WTC11 (cell line): ENCODE data around the gene MED15.

ENCODE experiments used
- ATF2 ChIP-seq: sonication (generic); formaldehyde crosslinking; IDR thresholded peaks from 2 replicates; pipeline ENCODE4 v1.8.1; 2022; ENCODE audit warnings: low read depth, missing genetic modification reagents, borderline replicate concordance
- CREB1 ChIP-seq: sonication (generic); formaldehyde crosslinking; IDR thresholded peaks from 2 replicates; pipeline ENCODE4 v1.8.0; 2023; ENCODE audit warnings: mild to moderate bottlenecking, missing genetic modification reagents
- FOXP1 ChIP-seq: sonication (generic); formaldehyde crosslinking; IDR thresholded peaks from 2 replicates; pipeline ENCODE4 v1.8.0; 2022; ENCODE audit warnings: missing genetic modification reagents, mild to moderate bottlenecking, moderate library complexity, borderline replicate concordance
- MLX ChIP-seq: sonication (generic); formaldehyde crosslinking; IDR thresholded peaks from 2 replicates; pipeline ENCODE4 v1.8.1; 2023; ENCODE audit warnings: mild to moderate bottlenecking, missing genetic modification reagents, moderate library complexity
- MXD4 ChIP-seq: fragments of 250-450 bp; sonication (Bioruptor Pico); IDR thresholded peaks from 2 replicates; pipeline ENCODE4 v1.8.0; 2021; ENCODE audit warnings: mild to moderate bottlenecking, moderate library complexity, borderline replicate concordance
- ZNF121 ChIP-seq: sonication (generic); formaldehyde crosslinking; IDR thresholded peaks from 2 replicates; pipeline ENCODE4 v1.8.0; 2023; ENCODE audit warnings: missing genetic modification reagents
- ZNF396 ChIP-seq: fragments of 250-450 bp; sonication (Bioruptor Pico); IDR thresholded peaks from 2 replicates; pipeline ENCODE4 v1.8.0; 2021; ENCODE audit warnings: mild to moderate bottlenecking, moderate library complexity, borderline replicate concordance

DNA sequence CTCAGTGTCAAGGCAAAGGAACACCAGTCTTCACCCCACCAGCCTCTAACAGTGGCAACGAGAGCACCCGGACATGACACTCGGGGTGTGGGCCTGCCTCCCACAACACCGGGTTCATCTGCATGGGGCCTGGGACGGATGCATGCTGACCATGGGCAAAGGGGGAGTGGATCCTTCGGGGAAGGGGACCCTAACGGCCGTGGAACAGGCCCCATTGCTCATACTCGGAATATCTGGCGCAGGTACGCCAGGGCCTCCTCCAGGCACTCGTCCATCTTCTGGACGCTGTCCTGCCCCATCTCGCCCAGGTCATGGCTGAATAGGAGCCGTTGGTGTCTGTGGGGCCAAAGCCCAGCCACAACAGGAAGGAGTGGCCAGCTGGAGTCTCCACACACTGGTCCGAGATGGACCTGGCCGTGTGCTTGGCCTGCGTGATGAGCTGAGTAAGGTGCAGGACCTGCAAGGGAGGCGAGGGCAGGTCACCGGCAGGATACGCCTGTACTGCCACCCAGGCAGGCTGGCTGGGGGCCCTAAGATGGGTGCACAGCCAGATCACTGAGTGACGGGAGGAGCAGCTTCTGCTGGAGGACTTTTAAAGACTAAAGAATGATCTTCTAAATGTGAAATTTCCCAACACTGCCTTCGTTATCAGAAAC, 96.8 kb downstream of the MED15 start:
- TF ChIP-seq ZNF121 (CRISPR knock-in tag) (no peak), ATF2 (CRISPR knock-in tag) (no peak), MLX (no peak), ZNF396 (CRISPR knock-in tag) (no peak), CREB1 (CRISPR knock-in tag) (no peak), MXD4 (CRISPR knock-in tag) (no peak), FOXP1 (CRISPR knock-in tag) (no peak)
